Measurements from ENCODE around the gene MAPRE3. TPM values are rescaled to one million over a fixed set of nuclear protein-coding genes. Genes with fewer than 3 reads are reported as not detected.

The MAPRE3 gene
- total RNA-seq, 1 experiment from 2014 or later, result 10.3 TPM

GRCh38 chr2:27013738-27014137 is 43.3 kb downstream of the MAPRE3 start:
- ChIA-PET CTCF (interaction anchor here (1.4 to 5.7 kb wide), 4 partner anchors 11 to 168 kb away, joined by 4 to 155 read pairs (median 10); partner anchors contain the start of gene DPYSL5), POLR2A (no interaction called here)
- Mint-ChIP-seq H3K4me3 (no peak overlapping the region), H3K27me3 (ENCODE audit: low read depth) (peaks cover 11% of the 10 kb centered on the region; the same call in 1 of the 2 replicates), H3K27ac (no peak overlapping the region), H3K4me1 (peaks cover 8% of the 10 kb centered on the region), H3K36me3 (peaks cover 21% of the 10 kb centered on the region), H3K9me3 (peaks cover 22% of the 10 kb centered on the region)
- ATAC-seq (no peak), DNase-seq (ENCODE audit: low spot score) (no peak)
- TF ChIP-seq NR2C2 (CRISPR knock-in tag; IDR thresholded peaks at IDR 0.05) (no peak), GTF2I (CRISPR knock-in tag; conservative IDR thresholded peaks at IDR 0.05) (no peak), GABPB1 (CRISPR knock-in tag; IDR thresholded peaks at IDR 0.05) (no peak), CREM (CRISPR knock-in tag; IDR thresholded peaks at IDR 0.05) (no peak), E2F1 (CRISPR knock-in tag; IDR thresholded peaks at IDR 0.05) (no peak), GRHL2 (CRISPR knock-in tag; IDR thresholded peaks at IDR 0.05; ENCODE audit: insufficient replicate concordance, severe bottlenecking) (no peak), NR3C1 (CRISPR knock-in tag; conservative IDR thresholded peaks at IDR 0.05; ENCODE audit: low read depth) (no peak), IRF2 (CRISPR knock-in tag; IDR thresholded peaks at IDR 0.05; ENCODE audit: borderline replicate concordance, low read depth) (no peak), ZBTB43 (CRISPR knock-in tag; IDR thresholded peaks at IDR 0.05) (no peak), ZNF396 (CRISPR knock-in tag; IDR thresholded peaks at IDR 0.05; ENCODE audit: borderline replicate concordance) (no peak), PRDM15 (CRISPR knock-in tag; IDR thresholded peaks at IDR 0.05) (no peak), ETV6 (CRISPR knock-in tag; IDR thresholded peaks at IDR 0.05) (no peak), SMAD4 (CRISPR knock-in tag; IDR thresholded peaks at IDR 0.05) (no peak), ZNF671 (CRISPR knock-in tag; IDR thresholded peaks at IDR 0.05) (no peak)
- TF ChIP-seq, protein P1, sequence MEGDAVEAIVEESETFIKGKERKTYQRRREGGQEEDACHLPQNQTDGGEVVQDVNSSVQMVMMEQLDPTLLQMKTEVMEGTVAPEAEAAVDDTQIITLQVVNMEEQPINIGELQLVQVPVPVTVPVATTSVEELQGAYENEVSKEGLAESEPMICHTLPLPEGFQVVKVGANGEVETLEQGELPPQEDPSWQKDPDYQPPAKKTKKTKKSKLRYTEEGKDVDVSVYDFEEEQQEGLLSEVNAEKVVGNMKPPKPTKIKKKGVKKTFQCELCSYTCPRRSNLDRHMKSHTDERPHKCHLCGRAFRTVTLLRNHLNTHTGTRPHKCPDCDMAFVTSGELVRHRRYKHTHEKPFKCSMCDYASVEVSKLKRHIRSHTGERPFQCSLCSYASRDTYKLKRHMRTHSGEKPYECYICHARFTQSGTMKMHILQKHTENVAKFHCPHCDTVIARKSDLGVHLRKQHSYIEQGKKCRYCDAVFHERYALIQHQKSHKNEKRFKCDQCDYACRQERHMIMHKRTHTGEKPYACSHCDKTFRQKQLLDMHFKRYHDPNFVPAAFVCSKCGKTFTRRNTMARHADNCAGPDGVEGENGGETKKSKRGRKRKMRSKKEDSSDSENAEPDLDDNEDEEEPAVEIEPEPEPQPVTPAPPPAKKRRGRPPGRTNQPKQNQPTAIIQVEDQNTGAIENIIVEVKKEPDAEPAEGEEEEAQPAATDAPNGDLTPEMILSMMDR (IDR thresholded peaks at IDR 0.05), result no peak
- TF ChIP-seq, protein P2, sequence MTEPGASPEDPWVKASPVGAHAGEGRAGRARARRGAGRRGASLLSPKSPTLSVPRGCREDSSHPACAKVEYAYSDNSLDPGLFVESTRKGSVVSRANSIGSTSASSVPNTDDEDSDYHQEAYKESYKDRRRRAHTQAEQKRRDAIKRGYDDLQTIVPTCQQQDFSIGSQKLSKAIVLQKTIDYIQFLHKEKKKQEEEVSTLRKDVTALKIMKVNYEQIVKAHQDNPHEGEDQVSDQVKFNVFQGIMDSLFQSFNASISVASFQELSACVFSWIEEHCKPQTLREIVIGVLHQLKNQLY (CRISPR knock-in tag; IDR thresholded peaks at IDR 0.05), result no peak

DNA sequence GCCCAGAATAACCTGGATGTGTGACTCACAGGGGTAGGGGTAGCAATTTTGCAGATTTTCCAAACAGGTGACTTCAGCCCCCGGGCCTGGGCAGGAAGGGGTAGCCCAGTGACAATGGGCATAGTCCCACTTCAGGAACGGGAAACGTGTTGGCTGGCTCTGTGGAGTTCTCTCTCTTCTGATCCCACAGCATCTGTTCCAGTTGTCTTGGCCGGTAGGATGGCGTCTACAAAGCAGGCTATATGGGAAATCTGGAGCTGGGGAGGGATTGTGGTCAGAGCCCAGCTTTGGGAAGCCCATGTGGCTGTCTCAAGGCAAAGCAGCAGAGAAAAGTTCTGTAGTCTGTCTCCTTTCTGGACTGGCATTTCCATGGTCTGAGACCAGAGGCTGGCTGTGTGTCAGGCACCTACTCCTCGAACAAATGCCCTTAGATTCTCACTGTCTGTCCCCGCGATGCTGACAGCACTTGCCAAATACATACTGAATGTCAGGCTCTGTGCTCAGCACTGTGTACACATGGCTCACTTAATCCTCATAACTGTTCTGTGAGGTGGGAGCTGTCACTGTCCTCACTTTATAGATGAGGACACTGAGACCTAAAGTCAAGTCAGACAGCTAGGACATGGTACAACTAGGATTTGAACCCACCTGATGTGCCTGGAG is 44.5 kb downstream of the MAPRE3 start:
- H3K27ac Mint-ChIP-seq, result no peak overlapping the region; the same call in 1 of the 2 replicates
- peaks cover 21% of the 10 kb centered on the region for H3K36me3 Mint-ChIP-seq
- ChIA-PET POLR2A (no interaction called here), CTCF (interaction anchor here (0.9 to 6.9 kb wide), 4 partner anchors 12 to 167 kb away, joined by 3 to 596 read pairs (median 101); partner anchors contain the start of genes DPYSL5 and MAPRE3)
- H3K4me1 Mint-ChIP-seq, result peaks cover 8% of the 10 kb centered on the region
- TF ChIP-seq MAX (CRISPR knock-in tag; IDR thresholded peaks at IDR 0.05), result no peak
- TF ChIP-seq ELF4 (CRISPR knock-in tag; IDR thresholded peaks at IDR 0.05; ENCODE audit: low read depth), result no peak
- TF ChIP-seq, protein P3, sequence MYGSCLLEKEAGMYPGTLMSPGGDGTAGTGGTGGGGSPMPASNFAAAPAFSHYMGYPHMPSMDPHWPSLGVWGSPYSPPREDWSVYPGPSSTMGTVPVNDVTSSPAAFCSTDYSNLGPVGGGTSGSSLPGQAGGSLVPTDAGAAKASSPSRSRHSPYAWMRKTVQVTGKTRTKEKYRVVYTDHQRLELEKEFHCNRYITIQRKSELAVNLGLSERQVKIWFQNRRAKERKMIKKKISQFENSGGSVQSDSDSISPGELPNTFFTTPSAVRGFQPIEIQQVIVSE (CRISPR knock-in tag; IDR thresholded peaks at IDR 0.05; ENCODE audit: borderline replicate concordance), result no peak
- TF ChIP-seq KAT7 (CRISPR knock-in tag; IDR thresholded peaks at IDR 0.05; ENCODE audit: borderline replicate concordance), result no peak
- no peak for TF ChIP-seq GTF2I (CRISPR knock-in tag; conservative IDR thresholded peaks at IDR 0.05)
- ATAC-seq (no peak), DNase-seq (ENCODE audit: low spot score) (no peak)
- H3K9me3 Mint-ChIP-seq, result peaks cover 21% of the 10 kb centered on the region
- no peak overlapping the region for H3K4me3 Mint-ChIP-seq
- peaks cover 11% of the 10 kb centered on the region; the same call in 1 of the 2 replicates for H3K27me3 Mint-ChIP-seq (ENCODE audit: low read depth)

Data from WTC11 (cell line).